Activated B cell treated with CpG ODN at 0.5 μM for 24 hours (primary cell): ENCODE results near the gene CHAF1A. TPM values are rescaled to one million over a fixed set of nuclear protein-coding genes. Genes with fewer than 3 reads are reported as not detected.

ENCODE experiments used
- ATAC-seq: fragments of 200-7000 bp; cut with Tn5 transposase; one replicate; pipeline ENCODE4 v1.10.0; 2021; ENCODE audit warnings: low read depth, mild to moderate bottlenecking, moderate library complexity
- CTCF ChIA-PET: fragments of 350-600 bp; sonication (Branson Sonifier 250); formaldehyde crosslinking; loops from one replicate; lab custom pipeline; 2021; ENCODE audit warnings: antibody characterized with exemption; lab: Charles Lee
- POLR2A ChIA-PET: fragments of 350-600 bp; sonication (Branson Sonifier 250); formaldehyde crosslinking; loops from one replicate; lab custom pipeline; 2021; ENCODE audit warnings: antibody characterized with exemption; lab: Charles Lee
- DNase-seq: peaks from one replicate; pipeline ENCODE4 v3.0.0; 2022
- H3K27ac Mint-ChIP-seq: one replicate; pipeline ENCODE4 v1.8.0; 2020; ENCODE audit warnings: mixed read lengths
- H3K27me3 Mint-ChIP-seq: one replicate; pipeline ENCODE4 v1.8.0; 2021; ENCODE audit warnings: mixed read lengths
- H3K36me3 Mint-ChIP-seq: one replicate; pipeline ENCODE4 v1.8.0; 2021; ENCODE audit warnings: low read depth, mixed read lengths
- H3K4me1 Mint-ChIP-seq: one replicate; pipeline ENCODE4 v1.8.0; 2021; ENCODE audit warnings: mixed read lengths
- H3K4me3 Mint-ChIP-seq: one replicate; pipeline ENCODE4 v1.8.0; 2020; ENCODE audit warnings: mild to moderate bottlenecking, mixed read lengths
- H3K9me3 Mint-ChIP-seq: one replicate; pipeline ENCODE4 v1.8.0; 2020; ENCODE audit warnings: mixed read lengths
- CTCF ChIP-seq: fragments of 200-600 bp; IDR thresholded peaks from one replicate; pipeline ENCODE4 v1.8.0; 2022; ENCODE audit warnings: antibody characterized with exemption, mild to moderate bottlenecking
- intact Hi-C: fragments of 100-400 bp; cut with micrococcal nuclease; formaldehyde crosslinking; loops from one replicate; pipeline ENCODE4 v1.15.1; 2024
- total RNA-seq: library from RNA; stranded (reverse); gene quantifications from 2 replicates; pipeline ENCODE4 v1.2.3, GENCODE V29; 2022

Gene CHAF1A
- total RNA-seq, 1 donor from 2014 or later, result 19.2 TPM

- ATAC-seq (no peak), DNase-seq (no peak)
- H3K27me3 Mint-ChIP-seq, result no peaks in the 10 kb centered on the region
- intact Hi-C loops, result no loop called here
- no peak for TF ChIP-seq CTCF
- CTCF ChIA-PET, result no interaction called here
- no peak overlapping the region for H3K27ac Mint-ChIP-seq
- peaks cover 38% of the 10 kb centered on the region for H3K4me1 Mint-ChIP-seq
- POLR2A ChIA-PET, result interaction anchor here (0.6 kb wide), 1 partner anchor 15 kb away, joined by 3 read pairs; no protein-coding TSS in a partner anchor
- H3K9me3 Mint-ChIP-seq, result no peaks in the 10 kb centered on the region
- H3K36me3 Mint-ChIP-seq, result peaks cover 17% of the 10 kb centered on the region
- H3K4me3 Mint-ChIP-seq, result no peak overlapping the region
Measured at GRCh38 chr19:4432918-4433506, 30.6 kb downstream of the CHAF1A start.

DNA sequence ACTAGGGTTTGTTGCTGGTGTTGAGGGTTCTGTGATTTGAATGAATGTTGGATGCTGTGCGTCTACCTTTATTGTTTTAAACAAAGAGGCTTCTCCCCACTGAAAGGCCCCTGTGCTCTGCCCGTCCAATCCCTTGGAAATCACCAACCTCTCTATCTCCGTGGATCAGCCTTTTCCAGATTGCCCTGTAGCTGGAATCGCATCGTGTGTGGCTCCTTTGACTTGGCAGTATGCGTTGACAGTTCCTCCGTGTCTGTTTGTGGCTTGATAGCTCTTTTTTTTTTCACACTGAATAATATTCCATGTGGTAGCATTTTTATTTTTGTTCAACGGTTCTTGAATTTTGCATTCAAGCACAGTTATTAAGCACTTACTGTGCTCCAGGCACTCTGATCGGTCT is 32.0 kb downstream of the CHAF1A start:
- ChIA-PET POLR2A (no interaction called here), CTCF (no interaction called here)
- Mint-ChIP-seq H3K4me3 (no peak overlapping the region), H3K9me3 (no peaks in the 10 kb centered on the region), H3K27ac (no peak overlapping the region), H3K4me1 (peaks cover 38% of the 10 kb centered on the region), H3K36me3 (peaks cover 16% of the 10 kb centered on the region), H3K27me3 (no peaks in the 10 kb centered on the region)
- intact Hi-C loops, result no loop called here
- TF ChIP-seq CTCF, result no peak
- DNase-seq (no peak), ATAC-seq (no peak)

DNA sequence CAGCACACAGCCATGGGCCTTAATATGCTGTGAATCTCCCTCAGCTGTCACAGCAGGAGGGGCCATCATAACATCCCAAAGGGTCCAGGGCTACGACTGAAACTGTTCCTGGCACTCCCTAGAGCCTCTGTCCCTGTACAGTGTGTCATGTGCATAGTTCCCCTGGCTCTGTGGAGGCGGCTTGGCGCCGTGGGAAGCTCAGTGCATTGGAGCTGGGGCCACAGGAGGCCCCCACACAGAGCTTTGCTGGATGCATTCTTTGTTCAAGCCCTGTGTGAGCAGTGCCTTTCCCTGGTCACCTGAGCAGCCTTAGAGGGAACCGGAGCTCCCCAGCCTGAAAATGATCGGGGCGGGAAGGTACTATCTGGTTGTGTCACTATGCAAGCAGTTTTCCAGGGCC is 33.8 kb downstream of the CHAF1A start:
- Mint-ChIP-seq H3K36me3 (peaks cover 12% of the 10 kb centered on the region), H3K4me3 (no peak overlapping the region), H3K4me1 (peaks cover 22% of the 10 kb centered on the region), H3K9me3 (no peaks in the 10 kb centered on the region), H3K27me3 (no peaks in the 10 kb centered on the region), H3K27ac (no peak overlapping the region)
- ATAC-seq (no peak), DNase-seq (no peak)
- ChIA-PET CTCF (no interaction called here), POLR2A (no interaction called here)
- intact Hi-C loops, result no loop called here
- TF ChIP-seq CTCF, result no peak

- ATAC-seq (no peak), DNase-seq (no peak)
- ChIA-PET POLR2A (no interaction called here), CTCF (no interaction called here)
- peaks cover 17% of the 10 kb centered on the region for H3K4me1 Mint-ChIP-seq
- no peak for TF ChIP-seq CTCF
- no peaks in the 10 kb centered on the region for H3K9me3 Mint-ChIP-seq
- intact Hi-C loops, result no loop called here
- peaks cover 12% of the 10 kb centered on the region for H3K36me3 Mint-ChIP-seq
- H3K27ac Mint-ChIP-seq, result no peak overlapping the region
- no peak overlapping the region for H3K4me3 Mint-ChIP-seq
- no peaks in the 10 kb centered on the region for H3K27me3 Mint-ChIP-seq
Measured at GRCh38 chr19:4437103-4437502, 34.7 kb downstream of the CHAF1A start.

DNA sequence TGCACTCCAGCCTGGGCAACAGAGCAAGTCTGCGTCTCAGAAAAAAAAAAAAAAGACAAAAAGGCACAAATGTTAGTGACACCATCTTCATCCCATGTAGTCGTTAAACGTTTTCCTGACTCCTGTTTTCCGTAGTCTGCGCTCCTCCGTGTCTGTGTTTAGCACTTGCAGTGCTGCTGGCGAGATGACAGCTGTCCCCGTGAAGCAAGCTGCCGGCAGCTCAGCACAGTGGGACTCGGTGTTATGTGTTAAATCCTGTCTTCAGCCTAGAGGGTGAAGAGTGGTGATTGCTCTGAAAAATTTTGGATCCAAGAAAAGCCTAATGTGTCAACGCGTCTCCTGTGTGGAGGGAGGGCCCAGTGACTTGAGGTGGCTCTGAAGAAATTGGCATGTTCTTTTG is 36.8 kb downstream of the CHAF1A start:
- H3K27me3 Mint-ChIP-seq, result no peaks in the 10 kb centered on the region
- H3K27ac Mint-ChIP-seq, result no peak overlapping the region
- no peaks in the 10 kb centered on the region for H3K9me3 Mint-ChIP-seq
- ATAC-seq (no peak), DNase-seq (no peak)
- intact Hi-C loops, result no loop called here
- H3K36me3 Mint-ChIP-seq, result peaks cover 11% of the 10 kb centered on the region
- H3K4me1 Mint-ChIP-seq, result peaks cover 20% of the 10 kb centered on the region
- no peak overlapping the region for H3K4me3 Mint-ChIP-seq
- ChIA-PET POLR2A (no interaction called here), CTCF (no interaction called here)
- no peak for TF ChIP-seq CTCF
